Keratinocyte (primary cell): Measurements from ENCODE around the gene DCAF6. TPM values are rescaled to one million over a fixed set of nuclear protein-coding genes. Genes with fewer than 3 reads are reported as not detected.

Experiments used
- DNase-seq: peaks from one replicate; pipeline ENCODE4 v3.0.0-alpha.2; 2011; ENCODE audit warnings: low read depth, missing footprints, low spot score
- FAIRE-seq: peaks from 2 replicates; lab custom pipeline; 2011; peaks lifted over from hg19 to GRCh38; lab: Jason Lieb, UNC
- H2AFZ ChIP-seq: 2 replicates; pipeline ENCODE4 v1.6.0; 2012; ENCODE audit warnings: low read length, control low read depth, inconsistent platforms; ENCODE audit not compliant: control insufficient read depth
- H3K27ac ChIP-seq: 2 replicates; pipeline ENCODE4 v1.5.1; 2011; ENCODE audit warnings: low read length; ENCODE audit not compliant: control insufficient read depth, insufficient read depth
- H3K27me3 ChIP-seq: 3 replicates; pipeline ENCODE4 v1.6.0; 2011; ENCODE audit warnings: low read length; ENCODE audit not compliant: control insufficient read depth, insufficient read depth; ENCODE audit errors: extremely low read depth
- H3K36me3 ChIP-seq, 2 experiments: 2 replicates in 1 of 2; 3 replicates in 1 of 2; pipeline ENCODE4 v1.5.1; 2011; ENCODE audit warnings: low read length in 2 of 2, mild to moderate bottlenecking in 1 of 2; ENCODE audit not compliant: control insufficient read depth in 2 of 2, insufficient read depth in 2 of 2; ENCODE audit errors: extremely low read depth in 1 of 2
- H3K4me1 ChIP-seq: 3 replicates; pipeline ENCODE4 v1.5.1; 2011; ENCODE audit warnings: low read length; ENCODE audit not compliant: control insufficient read depth, insufficient read depth; ENCODE audit errors: extremely low read depth
- H3K4me2 ChIP-seq: 3 replicates; pipeline ENCODE4 v1.6.0; 2011; ENCODE audit warnings: low read depth, low read length; ENCODE audit not compliant: control insufficient read depth, insufficient read depth; ENCODE audit errors: extremely low read depth
- H3K4me3 ChIP-seq, 3 experiments: fragments of 200-600 bp in 1 of 3; sonication (generic) in 1 of 3; 2 replicates in 2 of 3; 3 replicates in 1 of 3; pipeline ENCODE4 v1.5.1; 2011 to 2016; ENCODE audit warnings: low read length in 3 of 3, mild to moderate bottlenecking in 3 of 3, control low read depth in 2 of 3, inconsistent platforms in 1 of 3, low read depth in 1 of 3, mixed read lengths in 1 of 3, mixed run types in 1 of 3, moderate library complexity in 1 of 3; ENCODE audit not compliant: control insufficient read depth in 2 of 3, insufficient read depth in 2 of 3; ENCODE audit errors: extremely low read depth in 1 of 3
- H3K79me2 ChIP-seq: 2 replicates; pipeline ENCODE4 v1.6.0; 2012; ENCODE audit warnings: low read length; ENCODE audit not compliant: control insufficient read depth, insufficient read depth
- H3K9ac ChIP-seq: 3 replicates; pipeline ENCODE4 v1.6.0; 2011; ENCODE audit warnings: low read length; ENCODE audit not compliant: control insufficient read depth, insufficient read depth; ENCODE audit errors: extremely low read depth
- H3K9me1 ChIP-seq: 3 replicates; pipeline ENCODE4 v1.6.0; 2011; ENCODE audit warnings: low read length; ENCODE audit not compliant: control insufficient read depth, insufficient read depth; ENCODE audit errors: extremely low read depth
- H3K9me3 ChIP-seq: 2 replicates; pipeline ENCODE4 v1.5.1; 2012; ENCODE audit warnings: low read depth, low read length; ENCODE audit not compliant: control insufficient read depth
- H4K20me1 ChIP-seq: 3 replicates; pipeline ENCODE4 v1.6.0; 2011; ENCODE audit warnings: low read length; ENCODE audit not compliant: control insufficient read depth, insufficient read depth; ENCODE audit errors: extremely low read depth
- EZH2 ChIP-seq: IDR thresholded peaks from one replicate; pipeline ENCODE4 v1.6.1; 2012; ENCODE audit warnings: inconsistent platforms, mild to moderate bottlenecking, low read length, moderate library complexity
- dilution Hi-C: fragments of 300-500 bp; cut with MboI; formaldehyde crosslinking; loops from one replicate; pipeline ENCODE4 v1.7.0; 2020; ENCODE audit warnings: low sequenced_read_pairs; ENCODE audit not compliant: extremely low pct_ligation_motif_present
- polyA plus RNA-seq, 5 experiments: library from polyadenylated mRNA; depleted of rRNA in 3 of 5; stranded (reverse) in 3 of 5; stranded (forward) in 1 of 5; unstranded in 1 of 5; fragments of >200 nt; gene quantifications; 1 replicate in 1 of 5; 2 replicates in 3 of 5; 3 replicates in 1 of 5; pipeline versions ENCODE4 v1.2.1 to v1.2.3, GENCODE V29; 2011 to 2012; ENCODE audit warnings: missing spikeins in 2 of 5, low read depth in 1 of 5, low replicate concordance in 1 of 5
- TF ChIP-seq, protein P1 (sequence below), 3 experiments: IDR thresholded peaks in 1 of 3; conservative IDR thresholded peaks in 1 of 3; optimal IDR thresholded peaks in 1 of 3; 2 replicates in 2 of 3; 3 replicates in 1 of 3; pipeline versions ENCODE3 to v1.5.1; 2011; ENCODE audit warnings: low read length in 3 of 3, mild to moderate bottlenecking in 3 of 3, moderate library complexity in 2 of 3, control low read depth in 1 of 3, inconsistent platforms in 1 of 3; ENCODE audit not compliant: insufficient read depth in 2 of 3; ENCODE audit errors: extremely low read depth in 1 of 3

DCAF6 gene
- polyA plus RNA-seq, 1 donor (not counting 4 experiments of a cell fraction or from before 2014, with no cell fraction given) = 109 TPM

DNA sequence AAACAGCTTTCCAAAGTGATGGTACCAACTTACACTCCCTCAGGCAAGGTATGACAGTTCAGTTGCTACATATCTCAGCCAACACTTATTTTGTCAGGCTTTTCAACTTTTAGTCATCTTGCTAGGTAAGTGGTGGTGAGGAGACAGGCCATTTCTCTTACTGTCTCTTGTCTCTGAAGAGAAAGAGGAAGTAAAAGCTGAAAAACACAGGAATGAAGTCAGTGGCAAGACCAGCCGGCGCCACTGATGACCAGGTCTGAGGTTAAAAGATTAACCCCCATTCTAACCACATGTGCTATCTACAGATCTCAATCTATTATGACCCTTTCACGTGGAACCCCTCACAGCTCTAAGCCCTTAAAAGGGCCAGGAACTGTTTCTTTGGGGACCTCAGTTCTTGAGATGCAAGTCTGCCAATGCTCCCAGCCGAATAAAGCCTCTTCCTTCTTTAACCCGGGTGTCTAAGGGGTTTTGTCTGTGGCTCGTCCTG is 26.7 kb upstream of the DCAF6 start:
- DNase-seq (no peak), FAIRE-seq (no peak)
- Histone ChIP-seq H2AFZ (no peak overlapping the region), H3K4me1 (peaks cover 11% of the 10 kb centered on the region), H3K9ac (no peak overlapping the region), H3K36me3 (no peaks in the 10 kb centered on the region), H3K27me3 (no peaks in the 10 kb centered on the region), H4K20me1 (no peaks in the 10 kb centered on the region), H3K9me1 (no peaks in the 10 kb centered on the region), H3K4me2 (no peak overlapping the region), H3K9me3 (peaks cover 2% of the 10 kb centered on the region), H3K79me2 (no peaks in the 10 kb centered on the region), H3K27ac (no peak overlapping the region), H3K4me3 (no peak overlapping the region)
- dilution Hi-C loops = no loop called here
- TF ChIP-seq, protein P1, sequence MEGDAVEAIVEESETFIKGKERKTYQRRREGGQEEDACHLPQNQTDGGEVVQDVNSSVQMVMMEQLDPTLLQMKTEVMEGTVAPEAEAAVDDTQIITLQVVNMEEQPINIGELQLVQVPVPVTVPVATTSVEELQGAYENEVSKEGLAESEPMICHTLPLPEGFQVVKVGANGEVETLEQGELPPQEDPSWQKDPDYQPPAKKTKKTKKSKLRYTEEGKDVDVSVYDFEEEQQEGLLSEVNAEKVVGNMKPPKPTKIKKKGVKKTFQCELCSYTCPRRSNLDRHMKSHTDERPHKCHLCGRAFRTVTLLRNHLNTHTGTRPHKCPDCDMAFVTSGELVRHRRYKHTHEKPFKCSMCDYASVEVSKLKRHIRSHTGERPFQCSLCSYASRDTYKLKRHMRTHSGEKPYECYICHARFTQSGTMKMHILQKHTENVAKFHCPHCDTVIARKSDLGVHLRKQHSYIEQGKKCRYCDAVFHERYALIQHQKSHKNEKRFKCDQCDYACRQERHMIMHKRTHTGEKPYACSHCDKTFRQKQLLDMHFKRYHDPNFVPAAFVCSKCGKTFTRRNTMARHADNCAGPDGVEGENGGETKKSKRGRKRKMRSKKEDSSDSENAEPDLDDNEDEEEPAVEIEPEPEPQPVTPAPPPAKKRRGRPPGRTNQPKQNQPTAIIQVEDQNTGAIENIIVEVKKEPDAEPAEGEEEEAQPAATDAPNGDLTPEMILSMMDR (optimal IDR thresholded peaks at IDR 0.05 in 1 of 3, IDR thresholded peaks at IDR 0.05 in 1 of 3, conservative IDR thresholded peaks at IDR 0.05 in 1 of 3; ENCODE audit: extremely low read depth in 1 of 3, insufficient read depth in 2 of 3, low read length in 3 of 3) = no peak
- no peak for TF ChIP-seq EZH2

GRCh38 chr1:167910530-167910929 is 26.0 kb upstream of the DCAF6 start:
- no peaks in the 10 kb centered on the region for H3K36me3 ChIP-seq
- H3K9me3 ChIP-seq = peaks cover 2% of the 10 kb centered on the region
- peak overlapping the region; percentile 66 for H3K4me2 ChIP-seq
- H3K9ac ChIP-seq = no peak overlapping the region
- H3K27ac ChIP-seq = no peak overlapping the region
- no peak overlapping the region for H3K4me3 ChIP-seq
- DNase-seq = no peak
- dilution Hi-C loops = no loop called here
- TF ChIP-seq, protein P1 (optimal IDR thresholded peaks at IDR 0.05 in 1 of 3, IDR thresholded peaks at IDR 0.05 in 1 of 3, conservative IDR thresholded peaks at IDR 0.05 in 1 of 3; ENCODE audit: extremely low read depth in 1 of 3, insufficient read depth in 2 of 3, low read length in 3 of 3) = no peak
- no peak for TF ChIP-seq EZH2
- no peaks in the 10 kb centered on the region for H3K27me3 ChIP-seq
- no peak overlapping the region for H2AFZ ChIP-seq
- no peaks in the 10 kb centered on the region for H3K9me1 ChIP-seq
- H3K79me2 ChIP-seq = no peaks in the 10 kb centered on the region
- H4K20me1 ChIP-seq = no peaks in the 10 kb centered on the region
- FAIRE-seq = no peak
- peaks cover 11% of the 10 kb centered on the region for H3K4me1 ChIP-seq
